Calu3 (cell line): ENCODE measurements around the gene KRT40. TPM values are rescaled to one million over a fixed set of nuclear protein-coding genes. Genes with fewer than 3 reads are reported as not detected.

ENCODE experiments used
- BruUV-seq: library from RNA; stranded (reverse); fragments of 400-500 nt; replicated peaks from 2 replicates; lab custom pipeline; 2021; lab: Mats Ljungman, UMichigan
- CTCF ChIA-PET: fragments of 300-600 bp; sonication (Branson Sonifier 250); formaldehyde crosslinking; loops from one replicate; lab custom pipeline; 2022; ENCODE audit warnings: antibody characterized with exemption; lab: Charles Lee
- DNase-seq: peaks from one replicate; pipeline ENCODE4 v3.0.0; 2022
- H3K27ac Mint-ChIP-seq: one replicate; pipeline ENCODE4 v1.8.0; 2022; ENCODE audit warnings: mixed read lengths; ENCODE audit not compliant: unreplicated experiment
- H3K27me3 Mint-ChIP-seq: one replicate; pipeline ENCODE4 v1.8.0; 2022; ENCODE audit warnings: mixed read lengths; ENCODE audit not compliant: unreplicated experiment
- H3K36me3 Mint-ChIP-seq: one replicate; pipeline ENCODE4 v1.8.0; 2022; ENCODE audit warnings: mild to moderate bottlenecking, moderate library complexity, mixed read lengths; ENCODE audit not compliant: insufficient read depth, unreplicated experiment
- H3K4me1 Mint-ChIP-seq: one replicate; pipeline ENCODE4 v1.8.0; 2022; ENCODE audit warnings: mild to moderate bottlenecking, low read depth, mixed read lengths; ENCODE audit not compliant: unreplicated experiment
- H3K4me3 Mint-ChIP-seq: one replicate; pipeline ENCODE4 v1.8.0; 2022; ENCODE audit warnings: mild to moderate bottlenecking, low read depth, moderate library complexity, mixed read lengths; ENCODE audit not compliant: unreplicated experiment
- H3K9me3 Mint-ChIP-seq: one replicate; pipeline ENCODE4 v1.8.0; 2022; ENCODE audit warnings: low read depth, mixed read lengths; ENCODE audit not compliant: unreplicated experiment
- CTCF ChIP-seq: fragments of 200-600 bp; IDR thresholded peaks from one replicate; pipeline ENCODE4 v1.8.0; 2022; ENCODE audit warnings: antibody characterized with exemption; ENCODE audit not compliant: unreplicated experiment
- intact Hi-C: fragments of 100-400 bp; cut with micrococcal nuclease; formaldehyde crosslinking; loops from one replicate; pipeline ENCODE4 v1.10.0; 2022; ENCODE audit not compliant: unreplicated experiment
- total RNA-seq: library from RNA; stranded (reverse); gene quantifications from 2 replicates; pipeline ENCODE4 v1.2.3, GENCODE V29; 2022

Gene KRT40
- total RNA-seq, 1 experiment from 2014 or later: not detected

- H3K4me1 Mint-ChIP-seq: peaks cover 56% of the 10 kb centered on the region
These were observed 38.7 kb downstream of the KRT40 start for GRCh38 chr17:40945414-40945813.

GRCh38 chr17:40944531-40944930, 39.6 kb downstream of the KRT40 start:
- Mint-ChIP-seq H3K27me3 (no peaks in the 10 kb centered on the region), H3K4me1 (peaks cover 47% of the 10 kb centered on the region), H3K36me3 (peaks cover 4% of the 10 kb centered on the region), H3K9me3 (peaks cover 5% of the 10 kb centered on the region), H3K27ac (peak overlapping the region; percentile 18), H3K4me3 (no peak overlapping the region)
- CTCF ChIA-PET: interaction anchor here (1.0 to 3.8 kb wide), 3 partner anchors 8 to 29 kb away, joined by 3 to 28 read pairs (median 4); partner anchors contain the start of gene KRT23
- intact Hi-C loops: no loop called here
- no TSS peak for BruUV-seq
- no peak for DNase-seq
- no peak for TF ChIP-seq CTCF

More at GRCh38 chr17:40945414-40945813, 38.7 kb downstream of the KRT40 start:
- H3K4me3 Mint-ChIP-seq: peak overlapping the region; percentile 10
- no TSS peak for BruUV-seq
- peak overlapping the region; percentile 18 for H3K27ac Mint-ChIP-seq
- no peak for TF ChIP-seq CTCF
- CTCF ChIA-PET: interaction anchor here (1.0 to 3.8 kb wide), 3 partner anchors 9 to 30 kb away, joined by 3 to 28 read pairs (median 4); partner anchors contain the start of gene KRT23
- peaks cover 5% of the 10 kb centered on the region for H3K9me3 Mint-ChIP-seq
- intact Hi-C loops: no loop called here
- no peaks in the 10 kb centered on the region for H3K36me3 Mint-ChIP-seq
- no peak for DNase-seq
- no peaks in the 10 kb centered on the region for H3K27me3 Mint-ChIP-seq

GRCh38 chr17:40942553-40942952, 41.6 kb downstream of the KRT40 start:
- no peak for TF ChIP-seq CTCF
- no TSS peak for BruUV-seq
- Mint-ChIP-seq H3K36me3 (peaks cover 18% of the 10 kb centered on the region), H3K27me3 (no peaks in the 10 kb centered on the region), H3K27ac (peak overlapping the region; percentile 1), H3K4me3 (no peak overlapping the region), H3K9me3 (peaks cover 5% of the 10 kb centered on the region), H3K4me1 (peaks cover 51% of the 10 kb centered on the region)
- CTCF ChIA-PET: no interaction called here
- intact Hi-C loops: no loop called here
- DNase-seq: no peak

- no peaks in the 10 kb centered on the region for H3K27me3 Mint-ChIP-seq
These were observed 43.9 kb downstream of the KRT40 start for GRCh38 chr17:40940266-40940665.

More at GRCh38 chr17:40940266-40940665, 43.9 kb downstream of the KRT40 start:
- DNase-seq: no peak
- BruUV-seq: no TSS peak
- Mint-ChIP-seq H3K9me3 (peaks cover 5% of the 10 kb centered on the region), H3K4me3 (no peak overlapping the region), H3K4me1 (peaks cover 41% of the 10 kb centered on the region), H3K36me3 (peaks cover 41% of the 10 kb centered on the region), H3K27ac (no peak overlapping the region)
- intact Hi-C loops: no loop called here
- CTCF ChIA-PET: no interaction called here
- no peak for TF ChIP-seq CTCF
